CD14-positive monocyte (primary cell): ENCODE data around the gene C2orf81. TPM values are rescaled to one million over a fixed set of nuclear protein-coding genes. Genes with fewer than 3 reads are reported as not detected.

Experiments
- DNase-seq, 3 donors: peaks; one replicate each; pipeline ENCODE4 v3.0.0-alpha.2; 2011 to 2022
- H2AFZ ChIP-seq: 2 replicates; pipeline ENCODE4 v1.6.0; 2012; ENCODE audit warnings: mild to moderate bottlenecking, low read depth, low read length, inconsistent platforms; ENCODE audit not compliant: insufficient read depth, poor library complexity, severe bottlenecking
- H3K27ac ChIP-seq, 2 donors: 1 replicate in 1 of 2; 2 replicates in 1 of 2; pipeline ENCODE4 v1.5.1; 2012 to 2013; ENCODE audit warnings: low read length in 2 of 2, control low read depth in 1 of 2, inconsistent platforms in 1 of 2, low read depth in 1 of 2, mild to moderate bottlenecking in 1 of 2
- H3K27me3 ChIP-seq, 2 donors: one replicate each; pipeline versions ENCODE4 v1.6.0 to v1.6.1; 2011 to 2013; ENCODE audit warnings: low read length in 2 of 2; ENCODE audit not compliant: control insufficient read depth in 2 of 2, insufficient read depth in 2 of 2
- H3K36me3 ChIP-seq, 2 donors: replicated peaks in 1 of 2; 1 replicate in 1 of 2; 2 replicates in 1 of 2; pipeline versions ENCODE4 v1.5.1 to v1.6.1; 2012 to 2013; ENCODE audit warnings: low read length in 2 of 2, control low read depth in 1 of 2, inconsistent platforms in 1 of 2, mild to moderate bottlenecking in 1 of 2; ENCODE audit not compliant: insufficient read depth in 2 of 2, control insufficient read depth in 1 of 2
- H3K4me1 ChIP-seq, 2 donors: 1 replicate in 1 of 2; 2 replicates in 1 of 2; pipeline versions ENCODE4 v1.5.1 to v1.6.1; 2012 to 2013; ENCODE audit warnings: low read length in 2 of 2, control low read depth in 1 of 2, inconsistent platforms in 1 of 2, mild to moderate bottlenecking in 1 of 2, moderate library complexity in 1 of 2; ENCODE audit not compliant: insufficient read depth in 2 of 2, control insufficient read depth in 1 of 2
- H3K4me2 ChIP-seq: replicated peaks from 2 replicates; pipeline ENCODE3; 2012; ENCODE audit warnings: low read length, moderate library complexity, mild to moderate bottlenecking; ENCODE audit not compliant: poor library complexity, severe bottlenecking; ENCODE audit errors: extremely low read depth
- H3K4me3 ChIP-seq, 3 experiments: fragments of 200-600 bp in 1 of 3; sonication (generic) in 1 of 3; replicated peaks in 1 of 3; 1 replicate in 2 of 3; 2 replicates in 1 of 3; pipeline ENCODE4 v1.5.1; 2011 to 2013; ENCODE audit warnings: low read length in 3 of 3, mild to moderate bottlenecking in 3 of 3, control low read depth in 2 of 3, low read depth in 2 of 3, inconsistent platforms in 1 of 3, moderate library complexity in 1 of 3
- H3K79me2 ChIP-seq: 2 replicates; pipeline ENCODE4 v1.6.0; 2012; ENCODE audit warnings: mild to moderate bottlenecking, control low read depth, inconsistent platforms, low read length, moderate library complexity; ENCODE audit not compliant: insufficient read depth
- H3K9ac ChIP-seq: 2 replicates; pipeline ENCODE4 v1.6.0; 2017; ENCODE audit warnings: low read length, mild to moderate bottlenecking; ENCODE audit not compliant: insufficient read depth, poor library complexity, severe bottlenecking
- H3K9me3 ChIP-seq, 2 donors: replicated peaks in 1 of 2; 1 replicate in 1 of 2; 2 replicates in 1 of 2; pipeline versions ENCODE4 v1.5.1 to v1.6.1; 2012 to 2013; ENCODE audit warnings: low read length in 2 of 2, control low read depth in 1 of 2; ENCODE audit not compliant: control insufficient read depth in 1 of 2, insufficient read depth in 1 of 2
- H4K20me1 ChIP-seq: 2 replicates; pipeline ENCODE4 v1.6.0; 2012; ENCODE audit warnings: mild to moderate bottlenecking, low read length, control low read depth, moderate library complexity; ENCODE audit not compliant: insufficient read depth
- H3K27ac Mint-ChIP-seq, 7 donors: one replicate each; pipeline ENCODE4 v1.8.0; 2020; ENCODE audit warnings: mild to moderate bottlenecking in 7 of 7, mixed read lengths in 7 of 7, moderate library complexity in 6 of 7, inconsistent platforms in 2 of 7
- H3K27me3 Mint-ChIP-seq, 3 donors: one replicate each; pipeline ENCODE4 v1.8.0; 2021 to 2022; ENCODE audit warnings: low read depth in 3 of 3, mild to moderate bottlenecking in 3 of 3, mixed read lengths in 3 of 3, moderate library complexity in 3 of 3, inconsistent platforms in 1 of 3
- H3K36me3 Mint-ChIP-seq, 2 donors: one replicate each; pipeline ENCODE4 v1.8.0; 2020; ENCODE audit warnings: mixed read lengths in 2 of 2, inconsistent platforms in 1 of 2, mild to moderate bottlenecking in 1 of 2
- H3K4me1 Mint-ChIP-seq: one replicate; pipeline ENCODE4 v1.8.0; 2020; ENCODE audit warnings: mild to moderate bottlenecking, mixed read lengths
- H3K4me3 Mint-ChIP-seq, 2 donors: one replicate each; pipeline ENCODE4 v1.8.0; 2020; ENCODE audit warnings: mild to moderate bottlenecking in 2 of 2, mixed read lengths in 2 of 2, moderate library complexity in 1 of 2
- H3K9me3 Mint-ChIP-seq, 7 donors: one replicate each; pipeline ENCODE4 v1.8.0; 2020 to 2022; ENCODE audit warnings: mixed read lengths in 7 of 7, mild to moderate bottlenecking in 6 of 7, moderate library complexity in 6 of 7, inconsistent platforms in 2 of 7
- CTCF ChIP-seq: fragments of 200-600 bp; IDR thresholded peaks from one replicate; pipeline ENCODE4 v1.8.0; 2022; ENCODE audit warnings: antibody characterized with exemption, mild to moderate bottlenecking
- WGBS: methylation state at CpG from one replicate; pipeline ENCODE4 v1.1.5; 2013; ENCODE audit warnings: missing lambda C conversion rate; ENCODE audit not compliant: insufficient coverage; 5-methylcytosine and 5-hydroxymethylcytosine counted together
- intact Hi-C, 2 donors: fragments of 100-400 bp; cut with micrococcal nuclease; formaldehyde crosslinking; loops; one replicate each; pipeline versions ENCODE4 v1.15.0 to v1.15.1; 2023
- polyA plus RNA-seq, 3 donors: library from polyadenylated mRNA; depleted of rRNA in 1 of 3; unstranded in 2 of 3; stranded (reverse) in 1 of 3; fragments of 300-500 nt in 2 of 3; fragments of >200 nt in 1 of 3; fragmentation: Illumina TruSeq in 2 of 3; gene quantifications; 1 replicate in 2 of 3; 2 replicates in 1 of 3; pipeline ENCODE4 v1.2.3, GENCODE V29; 2012 to 2021

Gene C2orf81
- polyA plus RNA-seq, 3 donors = 0.49 to 1.7 (median 1.2) TPM

DNA sequence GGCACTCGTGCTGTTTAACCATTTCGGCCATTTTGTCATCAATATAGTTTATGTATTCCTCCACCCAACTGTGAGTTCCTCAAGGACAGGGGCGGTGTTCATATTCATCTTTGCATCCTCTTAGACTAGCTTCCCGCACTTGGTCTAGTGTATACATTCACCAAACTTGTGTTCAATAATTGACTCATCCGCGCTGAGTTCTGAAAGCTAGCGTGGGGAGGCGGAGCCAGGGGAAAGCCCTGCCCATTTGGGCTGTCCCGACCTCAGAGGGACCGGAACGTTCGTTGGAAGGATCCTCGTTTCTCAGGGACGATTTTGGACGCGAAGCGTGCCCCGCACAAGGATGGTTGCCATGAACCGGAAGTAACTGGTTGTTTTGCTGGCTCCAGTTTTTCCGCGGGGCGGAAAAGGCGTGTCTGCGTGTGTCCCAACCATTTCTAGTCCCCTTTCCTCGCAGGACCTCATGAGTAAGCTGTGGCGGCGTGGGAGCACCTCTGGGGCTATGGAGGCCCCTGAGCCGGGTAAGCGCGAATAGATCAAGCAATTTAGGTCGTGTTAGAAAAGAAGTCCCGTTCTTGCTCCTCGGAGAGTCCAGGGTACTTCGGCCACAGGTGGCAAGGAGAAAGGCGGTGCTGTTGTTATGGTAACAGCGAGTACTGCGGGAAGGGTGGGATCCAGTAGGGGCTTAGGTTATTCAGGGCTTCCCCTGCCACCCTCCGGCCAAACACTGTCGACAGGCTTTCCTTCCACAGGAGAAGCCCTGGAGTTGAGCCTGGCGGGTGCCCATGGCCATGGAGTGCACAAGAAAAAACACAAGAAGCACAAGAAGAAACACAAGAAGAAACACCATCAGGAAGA lies 33.5 kb upstream of the C2orf81 start, which contains the start of gene INO80B:
Gene INO80B (plus strand): TSS at position 434 of the 858 bp plus-strand sequence. CDS start 30 bp downstream, at position 464.
- H2AFZ ChIP-seq = peak within 1 kb of the TSS; percentile 77
- H3K27ac ChIP-seq = peak within 1 kb of the TSS; percentile 1 to 78
- no peak for TF ChIP-seq CTCF
- no peaks in the 10 kb centered on the region for H3K9me3 Mint-ChIP-seq
- H3K4me1 ChIP-seq = peaks cover 35 to 40% of the 10 kb centered on the region in 2 donors
- peak; percentile 98 to 99 (median 99) for DNase-seq
- H3K27me3 Mint-ChIP-seq = peaks cover 0 to 5% (median 2%) of the 10 kb centered on the region in 3 donors
- peak within 1 kb of the TSS; percentile 60 for H3K9ac ChIP-seq
- H3K27ac Mint-ChIP-seq = peak within 1 kb of the TSS; percentile 85 to 96 (median 92)
- H3K4me3 ChIP-seq = peak within 1 kb of the TSS; percentile 41 to 82 (median 51)
- peak within 1 kb of the TSS; percentile 87 to 99 for H3K4me3 Mint-ChIP-seq
- H3K4me1 Mint-ChIP-seq = peaks cover 41% of the 10 kb centered on the region
- no peaks in the 10 kb centered on the region for H3K27me3 ChIP-seq
- no peaks in the 10 kb centered on the region for H4K20me1 ChIP-seq
- peak within 1 kb of the TSS; percentile 91 for H3K4me2 ChIP-seq
- intact Hi-C loops = loop anchor here (1.0 to 5.0 kb wide), 3 partner anchors 27 to 72 kb away; partner anchors contain the start of genes AUP1 (in 2 of the 2), CCDC142 (in 2 of the 2), DQX1 (in 2 of the 2) and HTRA2 (in 2 of the 2)
- H3K36me3 Mint-ChIP-seq = peaks cover 7 to 10% of the 10 kb centered on the region in 2 donors
- 0% methylated on average over 34 of the region's 40 CpGs for WGBS
- no peaks in the 10 kb centered on the region for H3K36me3 ChIP-seq
- no peaks in the 10 kb centered on the region for H3K9me3 ChIP-seq
- peaks cover 21% of the 10 kb centered on the region for H3K79me2 ChIP-seq

GRCh38 chr2:74450570-74451190 lies 29.3 kb upstream of the C2orf81 start:
- H3K4me3 Mint-ChIP-seq = no peak overlapping the region
- H3K27ac Mint-ChIP-seq = no peak overlapping the region

More at GRCh38 chr2:74450570-74451190, 29.3 kb upstream of the C2orf81 start:
- intact Hi-C loops = no loop called here
- Mint-ChIP-seq H3K9me3 (no peaks in the 10 kb centered on the region), H3K27me3 (peaks cover 6 to 9% (median 6%) of the 10 kb centered on the region in 3 donors), H3K36me3 (no peaks in the 10 kb centered on the region), H3K4me1 (peaks cover 12% of the 10 kb centered on the region)
- Histone ChIP-seq H3K36me3 (no peaks in the 10 kb centered on the region), H3K4me1 (peaks cover 11% of the 10 kb centered on the region in 2 donors), H3K9ac (no peak overlapping the region), H4K20me1 (no peaks in the 10 kb centered on the region), H3K79me2 (peaks cover 6% of the 10 kb centered on the region), H3K9me3 (no peaks in the 10 kb centered on the region), H3K4me2 (no peak overlapping the region), H3K27ac (no peak overlapping the region), H3K27me3 (peaks cover 0 to under 1% of the 10 kb centered on the region in 2 donors), H2AFZ (no peak overlapping the region), H3K4me3 (no peak overlapping the region)
- TF ChIP-seq CTCF = no peak
- no peak for DNase-seq
- 100% methylated on average over 1 of the region's 3 CpGs for WGBS
